Endothelial cell (in vitro differentiated cells): Measurements from ENCODE around the gene SHISAL2A. TPM values are rescaled to one million over a fixed set of nuclear protein-coding genes. Genes with fewer than 3 reads are reported as not detected.

Experiments
- DNase-seq: peaks from one replicate; pipeline ENCODE4 v3.0.0; 2021; ENCODE audit warnings: low spot score
- H3K27ac Mint-ChIP-seq: one replicate; pipeline ENCODE4 v1.8.0; 2021; ENCODE audit warnings: mixed read lengths, inconsistent platforms; ENCODE audit not compliant: unreplicated experiment
- H3K27me3 Mint-ChIP-seq: one replicate; pipeline ENCODE4 v1.8.0; 2021; ENCODE audit warnings: mild to moderate bottlenecking, moderate library complexity, mixed read lengths, inconsistent platforms; ENCODE audit not compliant: unreplicated experiment
- H3K36me3 Mint-ChIP-seq: one replicate; pipeline ENCODE4 v1.8.0; 2021; ENCODE audit warnings: mild to moderate bottlenecking, low read depth, mixed read lengths, inconsistent platforms; ENCODE audit not compliant: unreplicated experiment
- H3K4me1 Mint-ChIP-seq: one replicate; pipeline ENCODE4 v1.8.0; 2021; ENCODE audit warnings: mild to moderate bottlenecking, mixed read lengths, inconsistent platforms; ENCODE audit not compliant: unreplicated experiment
- H3K4me3 Mint-ChIP-seq: one replicate; pipeline ENCODE4 v1.8.0; 2021; ENCODE audit warnings: mild to moderate bottlenecking, mixed read lengths, inconsistent platforms; ENCODE audit not compliant: unreplicated experiment
- H3K9me3 Mint-ChIP-seq: one replicate; pipeline ENCODE4 v1.8.0; 2021; ENCODE audit warnings: mixed read lengths, inconsistent platforms; ENCODE audit not compliant: unreplicated experiment
- total RNA-seq: library from RNA; stranded (reverse); fragmentation: NEBNext Ultra II Directional; extraction: Animal tissue kit (Norgen Biotek cat#: 25700); gene quantifications from one replicate; pipeline ENCODE4 v1.2.1, GENCODE V29; 2021; ENCODE audit not compliant: unreplicated experiment
- TF ChIP-seq, protein P1 (sequence below): fragments of 200-600 bp; sonication (generic); IDR thresholded peaks from one replicate; pipeline ENCODE4 v1.5.0; 2021; ENCODE audit warnings: antibody characterized with exemption; ENCODE audit not compliant: unreplicated experiment

SHISAL2A gene
- total RNA-seq, 1 donor from 2014 or later = not detected

GRCh38 chr1:52673513-52673912 is 40.5 kb downstream of the SHISAL2A start:
- H3K36me3 Mint-ChIP-seq = no peaks in the 10 kb centered on the region
- H3K4me3 Mint-ChIP-seq = no peak overlapping the region
- H3K27me3 Mint-ChIP-seq = peaks cover 2% of the 10 kb centered on the region
- DNase-seq = no peak
- no peak overlapping the region for H3K27ac Mint-ChIP-seq
- TF ChIP-seq, protein P1, sequence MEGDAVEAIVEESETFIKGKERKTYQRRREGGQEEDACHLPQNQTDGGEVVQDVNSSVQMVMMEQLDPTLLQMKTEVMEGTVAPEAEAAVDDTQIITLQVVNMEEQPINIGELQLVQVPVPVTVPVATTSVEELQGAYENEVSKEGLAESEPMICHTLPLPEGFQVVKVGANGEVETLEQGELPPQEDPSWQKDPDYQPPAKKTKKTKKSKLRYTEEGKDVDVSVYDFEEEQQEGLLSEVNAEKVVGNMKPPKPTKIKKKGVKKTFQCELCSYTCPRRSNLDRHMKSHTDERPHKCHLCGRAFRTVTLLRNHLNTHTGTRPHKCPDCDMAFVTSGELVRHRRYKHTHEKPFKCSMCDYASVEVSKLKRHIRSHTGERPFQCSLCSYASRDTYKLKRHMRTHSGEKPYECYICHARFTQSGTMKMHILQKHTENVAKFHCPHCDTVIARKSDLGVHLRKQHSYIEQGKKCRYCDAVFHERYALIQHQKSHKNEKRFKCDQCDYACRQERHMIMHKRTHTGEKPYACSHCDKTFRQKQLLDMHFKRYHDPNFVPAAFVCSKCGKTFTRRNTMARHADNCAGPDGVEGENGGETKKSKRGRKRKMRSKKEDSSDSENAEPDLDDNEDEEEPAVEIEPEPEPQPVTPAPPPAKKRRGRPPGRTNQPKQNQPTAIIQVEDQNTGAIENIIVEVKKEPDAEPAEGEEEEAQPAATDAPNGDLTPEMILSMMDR = no peak
- no peaks in the 10 kb centered on the region for H3K9me3 Mint-ChIP-seq
- peaks cover 2% of the 10 kb centered on the region for H3K4me1 Mint-ChIP-seq

- Mint-ChIP-seq H3K27me3 (peaks cover 2% of the 10 kb centered on the region), H3K36me3 (no peaks in the 10 kb centered on the region), H3K9me3 (no peaks in the 10 kb centered on the region), H3K4me3 (no peak overlapping the region), H3K27ac (no peak overlapping the region), H3K4me1 (peaks cover 2% of the 10 kb centered on the region)
- DNase-seq = no peak
- TF ChIP-seq, protein P1 = no peak
Measured at GRCh38 chr1:52674497-52675384, 41.8 kb downstream of the SHISAL2A start.

GRCh38 chr1:52676249-52676903 is 43.4 kb downstream of the SHISAL2A start:
- TF ChIP-seq, protein P1 = no peak
- Mint-ChIP-seq H3K27ac (no peak overlapping the region), H3K4me3 (no peak overlapping the region), H3K4me1 (peaks cover 2% of the 10 kb centered on the region), H3K27me3 (peaks cover 4% of the 10 kb centered on the region), H3K36me3 (no peaks in the 10 kb centered on the region), H3K9me3 (no peaks in the 10 kb centered on the region)
- no peak for DNase-seq

- DNase-seq = no peak
- TF ChIP-seq, protein P1 = no peak
- H3K4me1 Mint-ChIP-seq = peaks cover 2% of the 10 kb centered on the region
- no peak overlapping the region for H3K4me3 Mint-ChIP-seq
- no peaks in the 10 kb centered on the region for H3K9me3 Mint-ChIP-seq
- peaks cover 4% of the 10 kb centered on the region for H3K27me3 Mint-ChIP-seq
- H3K36me3 Mint-ChIP-seq = no peaks in the 10 kb centered on the region
- no peak overlapping the region for H3K27ac Mint-ChIP-seq
Measured at GRCh38 chr1:52677076-52677806, 44.3 kb downstream of the SHISAL2A start.
